ENCODE results near the gene TTC34.
"Not testable (repeated sequence)": the region's sequence is repeated elsewhere in the genome, so short reads cannot be mapped to it uniquely, and the experiment has no call there.

Gene TTC34

GRCh38 chr1:2810899-2811532 lies 9.5 kb upstream of the TTC34 start:
- no peak for FAIRE-seq

GRCh38 chr1:2810281-2810680 lies 8.8 kb upstream of the TTC34 start:
- no peak for FAIRE-seq

GRCh38 chr1:2809656-2810055 lies 8.2 kb upstream of the TTC34 start:
- FAIRE-seq = no peak

- FAIRE-seq = no peak
Observed at GRCh38 chr1:2808831-2809605, 7.5 kb upstream of the TTC34 start.

- no peak for FAIRE-seq
Observed at GRCh38 chr1:2808386-2808705, 6.9 kb upstream of the TTC34 start.

- FAIRE-seq = no peak
Observed at GRCh38 chr1:2807678-2808385, 6.3 kb upstream of the TTC34 start.

GRCh38 chr1:2807036-2807435 lies 5.5 kb upstream of the TTC34 start:
- FAIRE-seq = no peak

- FAIRE-seq = no peak
Observed at GRCh38 chr1:2806591-2806990, 5.1 kb upstream of the TTC34 start.

- no peak for FAIRE-seq
Observed at GRCh38 chr1:2805801-2806430, 4.4 kb upstream of the TTC34 start.

- FAIRE-seq = no peak
Observed at GRCh38 chr1:2804628-2805351, 3.3 kb upstream of the TTC34 start.

GRCh38 chr1:2803931-2804627 lies 2.6 kb upstream of the TTC34 start:
- no peak for FAIRE-seq

- no peak for FAIRE-seq
Observed at GRCh38 chr1:2803086-2803930, 1.8 kb upstream of the TTC34 start.

GRCh38 chr1:2802421-2802961 lies 998 bp upstream of the TTC34 start:
- no peak for FAIRE-seq

- no peak for FAIRE-seq
Observed at GRCh38 chr1:2801046-2801445, 447 bp downstream of the TTC34 start.

- FAIRE-seq = no peak
Observed at GRCh38 chr1:2800664-2801045, 838 bp downstream of the TTC34 start.

GRCh38 chr1:2799811-2800663 lies 1.5 kb downstream of the TTC34 start:
- FAIRE-seq = no peak

- not testable (repeated sequence) for FAIRE-seq
Observed at GRCh38 chr1:2798958-2799357, 2.5 kb downstream of the TTC34 start.

GRCh38 chr1:2797741-2798016 lies 3.8 kb downstream of the TTC34 start:
- no peak for FAIRE-seq

GRCh38 chr1:2796890-2797740 lies 4.4 kb downstream of the TTC34 start:
- FAIRE-seq = no peak
